Muscle of leg (tissue), 16 donors: ENCODE measurements around the gene COL5A2. TPM values are rescaled to one million over a fixed set of nuclear protein-coding genes. Genes with fewer than 3 reads are reported as not detected.
A peak's percentile ranks its signal among the peaks of the same experiment; 100 is the strongest.

Source experiments
- DNase-seq: peaks from one replicate; pipeline ENCODE4 v3.0.0; 2013
- H3K27ac ChIP-seq: one replicate; pipeline ENCODE4 v1.5.1; 2013; ENCODE audit warnings: mild to moderate bottlenecking, low read length, control low read depth
- H3K27me3 ChIP-seq: one replicate; pipeline ENCODE4 v1.6.1; 2013; ENCODE audit warnings: low read length; ENCODE audit not compliant: control insufficient read depth, insufficient read depth
- H3K36me3 ChIP-seq: one replicate; pipeline ENCODE4 v1.6.1; 2013; ENCODE audit warnings: low read length; ENCODE audit not compliant: control insufficient read depth, insufficient read depth
- H3K4me1 ChIP-seq: one replicate; pipeline ENCODE4 v1.6.1; 2013; ENCODE audit warnings: low read length; ENCODE audit not compliant: control insufficient read depth, insufficient read depth
- H3K4me3 ChIP-seq: one replicate; pipeline ENCODE4 v1.5.1; 2013; ENCODE audit warnings: low read length, control low read depth
- H3K9me3 ChIP-seq: replicated peaks from 2 replicates; pipeline ENCODE4 v1.6.1; 2013; ENCODE audit warnings: low read depth, low read length; ENCODE audit not compliant: control insufficient read depth
- WGBS: methylation state at CpG from one replicate; pipeline ENCODE4 v1.1.5; 2013; ENCODE audit warnings: missing lambda C conversion rate; ENCODE audit not compliant: insufficient coverage; 5-methylcytosine and 5-hydroxymethylcytosine counted together
- long read RNA-seq, 11 donors: transcript quantifications; one replicate each; lab custom pipeline, GENCODE V29; 2026
- polyA plus RNA-seq, 8 donors: library from polyadenylated mRNA; unstranded; fragments of 120-200 nt; gene quantifications; one replicate each; pipeline versions ENCODE4 v1.2.1 to v1.2.3, GENCODE V29; 2013; ENCODE audit warnings: inconsistent platforms in 1 of 8, low replicate concordance in 1 of 8; ENCODE audit not compliant: insufficient read length in 8 of 8, insufficient read depth in 1 of 8
- total RNA-seq: library from RNA; stranded (reverse); fragments of 120-200 nt; gene quantifications from one replicate; pipeline ENCODE4 v1.2.4, GENCODE V29; 2013

Gene COL5A2
- total RNA-seq (787 TPM), polyA plus RNA-seq (100 to 1,000 TPM; 297 to 792 (median 470) TPM)
- long read RNA-seq, donor 1, full-length matches to known transcripts = 3 of 10 reads
- long read RNA-seq, donor 1, partial matches to known transcripts = 0 of 10 reads
- long read RNA-seq, donor 1, other reads (novel, unspliced or antisense) = 7 of 10 reads
- long read RNA-seq, donor 2 = 0 reads
- long read RNA-seq, donor 3, full-length matches to known transcripts = 2 of 35 reads
- long read RNA-seq, donor 3, partial matches to known transcripts = 26 of 35 reads
- long read RNA-seq, donor 3, other reads (novel, unspliced or antisense) = 7 of 35 reads
- long read RNA-seq, donor 4, full-length matches to known transcripts = 11 of 33 reads
- long read RNA-seq, donor 4, partial matches to known transcripts = 14 of 33 reads
- long read RNA-seq, donor 4, other reads (novel, unspliced or antisense) = 8 of 33 reads
- long read RNA-seq, donor 5, full-length matches to known transcripts = 28 of 269 reads
- long read RNA-seq, donor 5, partial matches to known transcripts = 198 of 269 reads
- long read RNA-seq, donor 5, other reads (novel, unspliced or antisense) = 43 of 269 reads
- long read RNA-seq, donor 6, full-length matches to known transcripts = 19 of 93 reads
- long read RNA-seq, donor 6, partial matches to known transcripts = 51 of 93 reads
- long read RNA-seq, donor 6, other reads (novel, unspliced or antisense) = 23 of 93 reads
- long read RNA-seq, donor 7, full-length matches to known transcripts = 10 of 77 reads
- long read RNA-seq, donor 7, partial matches to known transcripts = 45 of 77 reads
- long read RNA-seq, donor 7, other reads (novel, unspliced or antisense) = 22 of 77 reads
- long read RNA-seq, donor 8, partial matches to known transcripts = 46 of 46 reads
- long read RNA-seq, donor 8, other reads (novel, unspliced or antisense) = 0 of 46 reads
- long read RNA-seq, donor 9, full-length matches to known transcripts = 5 of 65 reads
- long read RNA-seq, donor 9, partial matches to known transcripts = 48 of 65 reads
- long read RNA-seq, donor 9, other reads (novel, unspliced or antisense) = 12 of 65 reads
- long read RNA-seq, donor 10, full-length matches to known transcripts = 3 of 82 reads
- long read RNA-seq, donor 10, partial matches to known transcripts = 71 of 82 reads
- long read RNA-seq, donor 10, other reads (novel, unspliced or antisense) = 8 of 82 reads
- long read RNA-seq, donor 11, full-length matches to known transcripts = 3 of 71 reads
- long read RNA-seq, donor 11, partial matches to known transcripts = 53 of 71 reads
- long read RNA-seq, donor 11, other reads (novel, unspliced or antisense) = 15 of 71 reads

- 0% methylated on average over 2 of the region's 6 CpGs for WGBS
- H3K27ac ChIP-seq = peak within 1 kb of the TSS; percentile 97
- peak; percentile 98 for DNase-seq
Measured at GRCh38 chr2:189179570-189179950, at the start of gene COL5A2. Gene COL5A2, minus strand, starts transcription at chr2:189179761. Its CDS starts 157 bp downstream, at chr2:189179604.

GRCh38 chr2:189226017-189226416 is 46.5 kb upstream of the COL5A2 start:
- Histone ChIP-seq H3K9me3 (no peaks in the 10 kb centered on the region), H3K36me3 (no peaks in the 10 kb centered on the region), H3K4me1 (peaks cover 3% of the 10 kb centered on the region), H3K4me3 (no peak overlapping the region), H3K27ac (no peak overlapping the region), H3K27me3 (no peaks in the 10 kb centered on the region)
- no CpG with 5 or more reads among the region's 1 CpG for WGBS
- DNase-seq = no peak

More at GRCh38 chr2:189179570-189179950, at the start of gene COL5A2:
- no peaks in the 10 kb centered on the region for H3K27me3 ChIP-seq
- H3K36me3 ChIP-seq = no peaks in the 10 kb centered on the region
- H3K4me3 ChIP-seq = peak within 1 kb of the TSS; percentile 78
- H3K4me1 ChIP-seq = peaks cover 4% of the 10 kb centered on the region
- H3K9me3 ChIP-seq = peaks cover 6% of the 10 kb centered on the region

GRCh38 chr2:189225032-189225431 is 45.5 kb upstream of the COL5A2 start:
- 100% methylated on average over 1 of the region's 2 CpGs for WGBS
- H3K4me1 ChIP-seq = peaks cover 3% of the 10 kb centered on the region

DNA sequence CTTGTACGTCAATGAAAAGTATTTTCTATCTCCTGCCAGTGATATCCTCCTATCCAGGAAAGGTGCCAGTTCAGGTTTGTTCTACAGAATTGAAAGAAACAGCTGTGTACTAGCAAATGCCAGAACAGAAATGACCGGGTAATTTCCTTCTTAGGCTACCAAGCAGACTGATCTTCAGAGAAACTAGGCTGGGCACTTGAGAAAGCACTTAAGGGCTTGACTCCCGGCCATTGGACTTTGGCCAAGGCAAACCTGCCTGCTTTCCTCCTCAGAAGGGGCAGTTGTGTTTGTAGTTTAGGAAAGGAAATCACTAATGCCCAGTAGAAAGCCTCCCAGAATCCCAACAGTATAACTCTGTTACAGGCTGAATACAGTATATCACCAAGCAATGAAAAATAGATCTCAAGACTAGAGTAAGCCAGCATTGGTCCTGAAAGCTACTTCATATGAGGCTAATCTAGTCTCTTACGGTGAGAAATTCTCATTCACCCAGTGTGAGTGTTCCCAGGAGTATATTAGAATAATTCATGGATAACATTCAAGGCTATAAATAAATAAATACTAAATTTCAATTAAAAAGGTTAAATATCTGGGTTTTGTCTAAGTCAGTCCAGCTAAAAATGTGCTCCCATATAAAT is 43.0 kb upstream of the COL5A2 start:
- peaks cover 3% of the 10 kb centered on the region for H3K4me1 ChIP-seq
- 50% methylated on average over 1 of the region's 4 CpGs for WGBS
- no peaks in the 10 kb centered on the region for H3K36me3 ChIP-seq
- H3K9me3 ChIP-seq = no peaks in the 10 kb centered on the region
- H3K27me3 ChIP-seq = no peaks in the 10 kb centered on the region
- H3K4me3 ChIP-seq = no peak overlapping the region
- DNase-seq = peak; percentile 78
- no peak overlapping the region for H3K27ac ChIP-seq

More at GRCh38 chr2:189225032-189225431, 45.5 kb upstream of the COL5A2 start:
- Histone ChIP-seq H3K27ac (no peak overlapping the region), H3K36me3 (no peaks in the 10 kb centered on the region), H3K27me3 (no peaks in the 10 kb centered on the region), H3K9me3 (no peaks in the 10 kb centered on the region), H3K4me3 (no peak overlapping the region)
- no peak for DNase-seq

GRCh38 chr2:189221811-189222467 is 42.4 kb upstream of the COL5A2 start:
- Histone ChIP-seq H3K4me3 (no peak overlapping the region), H3K9me3 (no peaks in the 10 kb centered on the region), H3K27ac (no peak overlapping the region), H3K27me3 (no peaks in the 10 kb centered on the region), H3K36me3 (no peaks in the 10 kb centered on the region), H3K4me1 (peaks cover 3% of the 10 kb centered on the region)
- no peak for DNase-seq

GRCh38 chr2:189218236-189218635 is 38.7 kb upstream of the COL5A2 start:
- DNase-seq = peak; percentile 38
- H3K36me3 ChIP-seq = no peaks in the 10 kb centered on the region
- peaks cover 3% of the 10 kb centered on the region for H3K4me1 ChIP-seq
- no peaks in the 10 kb centered on the region for H3K9me3 ChIP-seq
- H3K27ac ChIP-seq = no peak overlapping the region
- H3K27me3 ChIP-seq = no peaks in the 10 kb centered on the region
- no CpG with 5 or more reads among the region's 2 CpGs for WGBS
- H3K4me3 ChIP-seq = no peak overlapping the region

- Histone ChIP-seq H3K4me3 (no peak overlapping the region), H3K4me1 (peaks cover 2% of the 10 kb centered on the region), H3K9me3 (no peaks in the 10 kb centered on the region), H3K36me3 (no peaks in the 10 kb centered on the region), H3K27me3 (no peaks in the 10 kb centered on the region), H3K27ac (no peak overlapping the region)
- 46% methylated on average over 6 of the region's 6 CpGs for WGBS
- peak; percentile 43 for DNase-seq
Measured at GRCh38 chr2:189217541-189217940, 38.0 kb upstream of the COL5A2 start.

DNA sequence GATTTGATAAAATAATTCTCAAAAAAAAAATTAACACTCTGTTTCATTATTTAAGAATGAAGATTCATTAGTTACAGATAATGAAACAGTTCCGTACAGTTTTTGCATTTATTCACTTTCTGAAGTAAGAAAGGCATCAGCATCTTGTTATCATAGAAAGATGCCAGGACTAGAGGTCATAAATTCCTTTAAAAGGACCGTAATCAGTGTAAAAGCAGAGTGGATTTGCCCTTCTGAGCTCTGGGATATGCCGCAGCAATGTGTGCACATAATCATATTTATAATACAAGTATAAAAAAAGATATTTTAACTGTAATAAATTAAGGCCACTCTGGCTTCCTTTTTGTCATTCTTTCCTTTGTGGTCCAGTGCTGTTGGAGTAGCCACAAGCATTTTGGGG is 37.5 kb upstream of the COL5A2 start:
- WGBS = no CpG with 5 or more reads among the region's 3 CpGs
- Histone ChIP-seq H3K36me3 (no peaks in the 10 kb centered on the region), H3K27me3 (no peaks in the 10 kb centered on the region), H3K27ac (no peak overlapping the region), H3K4me1 (peaks cover under 1% of the 10 kb centered on the region), H3K9me3 (no peaks in the 10 kb centered on the region), H3K4me3 (no peak overlapping the region)
- no peak for DNase-seq

- Histone ChIP-seq H3K27me3 (no peaks in the 10 kb centered on the region), H3K27ac (no peak overlapping the region), H3K4me1 (peaks cover 3% of the 10 kb centered on the region), H3K36me3 (no peaks in the 10 kb centered on the region), H3K4me3 (no peak overlapping the region), H3K9me3 (no peaks in the 10 kb centered on the region)
- DNase-seq = no peak
- WGBS = no CpG with 5 or more reads among the region's 2 CpGs
Measured at GRCh38 chr2:189214484-189214883, 34.9 kb upstream of the COL5A2 start.
